NCI-H2029 (cell line): ENCODE data around the gene DNMT3B.

ENCODE experiments used
- DNase-seq: peaks from one replicate; lab custom pipeline; 2025; lab: John Stamatoyannopoulos, UW

Gene DNMT3B

DNA sequence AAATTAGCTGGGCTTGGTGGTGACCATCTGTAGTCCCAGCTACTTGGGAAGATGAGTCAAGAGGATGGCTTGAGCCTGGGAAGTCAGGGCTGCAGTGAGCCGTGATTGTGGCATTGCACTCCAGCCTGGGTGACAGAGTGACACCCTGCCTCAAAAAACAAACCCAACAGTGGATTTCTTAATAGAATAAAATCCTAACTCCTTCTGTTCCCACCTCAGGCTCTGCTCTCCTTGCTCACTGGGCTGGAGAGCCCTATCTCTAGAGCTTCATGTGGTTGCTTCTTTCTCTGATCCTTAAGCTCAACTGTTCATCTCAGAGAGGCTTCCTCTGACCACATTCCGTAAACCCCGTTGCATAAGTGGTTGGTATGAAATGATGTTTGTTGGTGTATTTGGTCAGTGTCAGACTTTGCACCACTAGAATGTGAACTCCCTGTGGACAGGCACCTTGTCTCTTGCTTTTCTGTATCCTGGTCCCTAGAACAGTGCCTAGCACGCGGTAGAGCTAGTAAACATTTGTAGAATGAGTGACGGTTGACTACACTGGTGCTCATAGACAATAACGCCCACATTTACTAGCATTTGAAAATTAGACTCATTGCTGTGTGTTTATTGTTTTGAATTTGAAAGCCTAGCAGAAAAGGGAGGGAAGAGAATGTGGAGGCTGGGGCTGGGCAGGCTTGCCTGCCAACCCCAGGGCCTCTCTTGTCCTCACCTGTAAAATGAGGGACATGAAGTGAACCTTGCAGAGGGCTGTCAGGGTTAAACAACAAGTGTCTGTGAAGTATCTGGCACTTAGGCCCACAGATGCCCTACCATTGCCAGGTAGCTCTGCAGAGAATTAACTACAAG lies 61.8 kb downstream of the DNMT3B start:
- peak; percentile 18 for DNase-seq

DNA sequence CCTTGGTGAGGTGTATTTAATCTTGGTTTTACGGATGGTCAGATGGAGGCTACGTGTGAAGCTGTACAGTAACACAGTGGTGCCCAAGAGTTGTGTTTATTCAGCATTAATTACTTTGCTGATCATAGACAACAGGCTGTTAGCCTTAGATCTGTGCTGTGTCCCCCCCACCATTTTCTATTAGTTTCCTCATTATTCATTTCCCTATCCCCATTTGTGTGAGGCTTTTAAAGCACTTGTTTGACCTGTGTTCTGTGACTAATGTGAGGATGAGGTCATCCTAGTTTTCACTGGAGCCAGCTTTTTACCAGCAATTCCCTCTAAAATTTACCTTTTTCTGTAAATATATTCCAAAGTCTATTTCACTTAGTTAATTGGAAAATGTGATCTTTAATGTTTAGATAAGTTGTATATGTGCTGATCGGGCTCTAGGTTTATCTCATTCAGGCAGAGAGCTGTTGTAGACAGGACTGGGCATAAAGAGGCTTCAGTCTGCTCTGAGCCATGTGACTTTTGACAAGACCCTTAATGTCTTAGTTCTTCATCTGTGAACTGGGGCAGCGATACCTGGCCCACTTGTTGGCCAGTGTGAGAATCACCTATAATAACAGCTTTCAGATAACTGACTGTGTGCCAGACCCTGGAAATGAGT lies 66.0 kb downstream of the DNMT3B start:
- DNase-seq, result no peak

DNA sequence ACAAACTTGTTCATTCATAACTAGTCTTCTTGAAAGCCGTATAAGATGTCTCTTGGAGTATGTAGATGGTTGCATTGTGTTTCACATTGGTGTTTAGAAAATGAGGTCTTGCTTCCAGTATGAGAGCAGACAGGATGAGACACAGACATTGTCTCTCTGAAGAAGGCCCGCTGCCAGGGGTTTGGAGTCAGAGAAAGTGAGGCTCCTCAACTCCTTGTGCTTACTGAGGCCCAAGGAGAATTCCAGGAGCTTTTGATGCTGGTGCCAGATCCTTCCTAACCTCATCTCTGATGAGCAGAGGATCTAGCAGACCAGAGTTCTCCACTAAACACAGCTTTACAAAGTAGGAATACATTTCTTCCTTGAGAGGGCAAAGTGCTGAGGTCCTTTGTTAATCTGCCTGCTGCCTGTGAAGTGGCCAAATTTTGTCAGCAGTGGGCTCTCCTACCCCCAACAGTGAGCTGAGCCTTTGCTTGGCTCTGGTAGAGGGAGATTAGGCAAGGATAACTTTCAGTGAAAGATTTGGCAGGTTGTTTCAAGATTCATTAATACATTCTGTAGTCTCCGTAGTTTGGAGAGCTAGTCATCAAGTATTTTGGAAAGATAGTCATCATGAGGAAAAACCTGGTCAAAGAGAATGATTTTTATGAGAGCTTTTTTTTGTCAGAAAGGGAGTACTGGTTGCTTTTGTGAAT lies 67.3 kb downstream of the DNMT3B start:
- no peak for DNase-seq

GRCh38 chr20:32830437-32830836 lies 68.3 kb downstream of the DNMT3B start:
- no peak for DNase-seq

DNA sequence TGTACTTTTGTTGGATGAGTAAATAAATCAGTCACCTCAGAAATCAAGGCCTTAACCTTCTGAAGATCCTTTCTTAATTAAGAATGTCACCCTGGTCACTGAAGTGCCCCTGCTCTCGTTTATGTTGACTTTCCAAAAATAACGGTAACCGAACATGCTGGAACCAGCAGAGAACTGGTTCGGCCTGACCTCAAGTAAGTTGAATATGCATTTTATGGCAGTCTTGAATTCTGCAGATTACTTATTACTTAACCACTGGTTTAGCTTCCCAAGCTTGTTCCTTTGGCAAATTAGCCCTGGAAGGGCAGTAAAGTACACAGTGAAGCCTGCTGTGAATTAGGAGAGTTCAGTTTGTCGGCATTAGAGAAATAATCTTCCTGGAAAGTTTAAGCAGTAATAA lies 69.8 kb downstream of the DNMT3B start:
- DNase-seq, result no peak

- no peak for DNase-seq
These were observed 70.5 kb downstream of the DNMT3B start for GRCh38 chr20:32832664-32833063.

DNA sequence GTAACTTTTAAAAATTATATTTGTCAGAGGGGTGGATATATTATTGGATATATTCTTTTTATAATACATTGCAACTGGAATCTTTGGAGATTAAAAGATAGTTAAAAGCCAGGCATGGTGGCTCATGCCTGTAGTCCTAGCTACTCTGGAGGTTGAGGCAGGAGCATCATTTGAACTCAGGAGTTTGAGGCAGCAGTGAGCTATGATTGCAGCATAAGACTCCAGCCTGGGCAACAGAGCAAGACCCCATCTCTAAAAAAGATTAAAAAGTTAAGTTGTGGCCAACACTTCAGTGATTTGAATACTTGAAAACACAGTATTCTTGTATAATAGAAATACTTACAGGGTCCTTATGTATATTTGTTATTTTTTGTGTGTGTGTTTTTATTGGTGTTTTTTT lies 72.8 kb downstream of the DNMT3B start:
- no peak for DNase-seq

- no peak for DNase-seq
These were observed 75.0 kb downstream of the DNMT3B start for GRCh38 chr20:32837157-32837556.

GRCh38 chr20:32839227-32839981 lies 77.2 kb downstream of the DNMT3B start:
- no peak for DNase-seq

DNA sequence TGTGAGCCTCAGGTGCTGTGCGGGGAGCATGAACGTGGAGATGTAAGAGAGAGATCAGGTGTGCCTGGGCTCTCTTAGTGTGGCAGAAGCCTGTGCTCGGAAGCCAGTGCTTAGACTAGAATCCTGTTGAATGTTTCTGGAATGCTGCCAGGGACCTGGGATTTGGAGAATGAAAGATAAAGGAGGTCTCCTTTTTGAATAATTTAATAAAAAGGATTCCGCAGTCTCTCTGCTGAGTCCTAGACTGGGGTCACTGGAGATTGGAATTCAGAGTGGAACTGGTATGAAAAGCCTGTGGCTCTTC lies 77.7 kb downstream of the DNMT3B start:
- no peak for DNase-seq

- no peak for DNase-seq
These were observed 79.0 kb downstream of the DNMT3B start for GRCh38 chr20:32841174-32841573.

GRCh38 chr20:32841632-32842031 lies 79.4 kb downstream of the DNMT3B start:
- no peak for DNase-seq

DNA sequence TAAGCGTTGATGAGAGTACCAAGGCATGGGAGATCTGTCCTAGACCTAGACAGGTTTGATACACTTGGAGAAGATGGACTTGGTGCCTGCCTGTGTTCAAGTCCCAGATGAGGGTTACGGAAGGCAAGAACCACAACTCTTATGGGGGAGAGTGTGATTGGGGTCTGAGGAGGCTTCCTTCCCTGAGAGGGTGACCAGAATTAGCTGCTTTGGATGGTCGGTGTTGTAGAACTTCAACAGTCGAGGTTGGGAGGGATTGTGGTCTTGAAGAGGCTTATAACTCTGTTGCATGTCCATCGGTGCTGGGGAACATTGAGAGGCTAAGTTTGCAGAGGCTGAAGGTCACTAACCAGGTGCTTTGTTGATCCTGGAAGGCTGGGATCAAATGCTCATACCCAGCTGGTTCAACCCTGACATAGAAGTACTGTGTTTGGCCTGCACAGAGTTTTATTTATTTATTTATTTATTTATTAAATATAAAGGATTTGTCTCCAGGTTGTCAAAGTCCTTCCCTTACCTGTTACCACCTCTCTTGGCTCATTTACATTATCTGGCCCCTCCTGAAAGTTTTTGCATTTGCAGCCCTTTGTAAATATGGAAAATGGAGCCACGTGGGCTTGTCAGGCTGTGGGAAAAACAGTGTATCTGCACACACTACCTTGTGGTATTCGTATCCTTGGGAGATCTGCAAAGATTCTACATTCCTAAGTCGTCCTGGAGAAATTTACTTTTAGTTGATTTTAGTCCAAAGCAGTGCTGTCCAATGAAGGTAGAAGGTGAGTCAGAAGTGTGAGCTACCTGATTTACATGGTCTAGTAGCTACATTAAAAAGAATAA lies 80.7 kb downstream of the DNMT3B start:
- no peak for DNase-seq

DNA sequence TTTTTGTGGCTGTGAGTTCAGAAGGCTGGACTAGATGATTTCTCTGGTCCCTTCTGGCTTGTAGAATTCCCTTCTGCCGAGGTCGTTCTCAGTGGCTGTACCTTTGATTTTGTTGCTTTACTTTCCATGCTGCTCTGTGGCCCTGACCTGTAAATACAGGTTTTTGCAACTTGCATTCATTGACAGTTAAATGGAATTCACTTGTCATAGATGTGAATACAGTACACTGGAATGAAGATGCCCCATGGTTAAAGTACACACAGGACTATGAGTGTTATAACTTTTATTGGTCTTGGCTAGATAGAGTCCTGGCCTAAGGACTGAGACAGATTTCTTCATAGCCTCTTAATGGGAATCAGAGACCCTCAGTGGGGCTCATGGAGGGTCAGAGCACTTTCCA lies 83.6 kb downstream of the DNMT3B start:
- no peak for DNase-seq

DNA sequence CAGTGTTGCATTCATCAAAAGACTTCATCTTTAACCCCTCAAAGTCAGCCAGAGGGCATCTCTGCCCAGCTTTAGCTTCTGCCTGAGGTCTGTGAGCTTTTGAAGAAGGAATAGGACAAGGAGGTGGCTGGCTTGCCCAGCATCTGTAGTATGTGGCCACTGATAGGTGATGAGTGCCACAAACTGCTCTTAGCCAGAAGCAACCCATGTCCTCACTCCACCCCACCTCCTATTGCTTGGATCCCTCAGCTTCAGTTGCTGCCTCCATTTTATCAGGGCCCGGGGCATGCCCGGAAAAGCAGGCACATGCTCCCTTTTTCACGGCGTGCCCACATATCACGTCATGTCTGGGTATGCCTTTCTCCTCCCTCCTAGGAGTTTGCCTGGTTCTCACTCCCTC lies 84.7 kb downstream of the DNMT3B start:
- DNase-seq, result no peak

DNA sequence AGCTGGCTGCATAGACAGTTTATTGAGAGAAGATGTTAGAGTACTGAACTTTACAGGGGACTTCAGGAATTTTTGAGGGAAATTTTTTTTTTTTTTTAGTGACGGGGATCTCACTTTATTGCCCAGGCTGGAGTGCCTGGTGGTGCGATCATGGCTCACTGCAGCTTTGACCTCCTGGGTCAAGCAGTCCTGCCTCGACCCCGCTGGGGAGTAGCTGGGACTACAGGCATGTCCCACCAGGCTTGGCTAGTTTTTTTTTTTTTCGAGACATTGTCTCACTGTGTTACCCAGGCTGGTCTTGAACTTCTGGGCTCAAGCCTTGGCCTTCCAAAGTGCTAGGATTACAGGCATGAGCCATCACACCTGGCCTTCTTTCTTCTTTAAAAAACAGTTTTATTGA lies 85.8 kb downstream of the DNMT3B start:
- no peak for DNase-seq

GRCh38 chr20:32848846-32849245 lies 86.7 kb downstream of the DNMT3B start:
- no peak for DNase-seq

- no peak for DNase-seq
These were observed 87.4 kb downstream of the DNMT3B start for GRCh38 chr20:32849577-32849976.

GRCh38 chr20:32855387-32855786 lies 93.2 kb downstream of the DNMT3B start:
- no peak for DNase-seq

DNA sequence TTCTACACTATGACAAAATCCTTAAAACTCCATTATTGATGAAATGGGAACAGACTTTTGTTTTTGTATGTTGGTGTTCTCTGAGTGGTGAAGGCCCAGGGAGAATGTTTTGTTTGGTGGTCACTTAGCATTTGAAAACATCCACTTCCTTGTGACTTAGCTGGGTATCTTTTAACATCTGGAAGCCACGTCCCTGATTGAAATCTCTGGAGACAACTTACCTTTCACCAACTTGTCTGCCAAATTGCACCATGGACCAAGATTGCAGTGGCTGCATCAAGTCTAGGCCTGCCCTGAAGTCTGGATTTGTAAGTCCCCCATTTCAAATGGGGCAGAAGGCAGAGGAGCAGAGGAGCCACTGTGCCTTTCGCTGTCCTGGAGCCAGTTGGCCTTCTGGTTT lies 96.0 kb downstream of the DNMT3B start:
- no peak for DNase-seq
